Right forelimb (tissue), 1 donor: ENCODE data around the gene AP4E1.
"Not testable (repeated sequence)": the region's sequence is repeated elsewhere in the genome, so short reads cannot be mapped to it uniquely, and the experiment has no call there.

Experiments
- DNase-seq: peaks from one replicate; pipeline ENCODE4 v3.0.0-alpha.2; 2018

AP4E1 gene

GRCh38 chr15:51030649-51031316 lies 122.3 kb downstream of the AP4E1 start:
- no peak for DNase-seq

- not testable (repeated sequence) for DNase-seq
These were observed 129.0 kb downstream of the AP4E1 start for GRCh38 chr15:51037474-51037873.

- no peak for DNase-seq
These were observed 129.9 kb downstream of the AP4E1 start for GRCh38 chr15:51038162-51038973.

GRCh38 chr15:51038974-51039319 lies 130.5 kb downstream of the AP4E1 start:
- no peak for DNase-seq

GRCh38 chr15:51044037-51044727 lies 135.7 kb downstream of the AP4E1 start:
- no peak for DNase-seq

GRCh38 chr15:51046016-51046415 lies 137.5 kb downstream of the AP4E1 start:
- DNase-seq: no peak

GRCh38 chr15:51046799-51047449 lies 138.4 kb downstream of the AP4E1 start:
- DNase-seq: no peak

- DNase-seq: no peak
These were observed 139.8 kb downstream of the AP4E1 start for GRCh38 chr15:51048308-51048707.

- no peak for DNase-seq
These were observed 140.6 kb downstream of the AP4E1 start for GRCh38 chr15:51049081-51049480.

GRCh38 chr15:51051776-51052175 lies 143.3 kb downstream of the AP4E1 start:
- peak; percentile 58 for DNase-seq

GRCh38 chr15:51053571-51053970 lies 145.1 kb downstream of the AP4E1 start:
- no peak for DNase-seq

GRCh38 chr15:51054535-51054934 lies 146.1 kb downstream of the AP4E1 start:
- no peak for DNase-seq
